Thoracic aorta (tissue), 2 donors: ENCODE measurements around the gene NDUFS8. TPM values are rescaled to one million over a fixed set of nuclear protein-coding genes. Genes with fewer than 3 reads are reported as not detected.

ENCODE experiments used
- ATAC-seq: fragments of 150-250 bp; one replicate; pipeline ENCODE4 v1.8.0; 2017; ENCODE audit warnings: low read depth; ENCODE audit not compliant: insufficient number of reproducible peaks, low FRiP score
- DNase-seq: peaks from one replicate; pipeline ENCODE4 v3.0.0-alpha.2; 2020; ENCODE audit warnings: low spot score
- H3K27ac ChIP-seq, 2 donors: fragments of 200-600 bp; sonication (generic); 1 replicate in 1 of 2; 2 replicates in 1 of 2; pipeline ENCODE4 v1.5.1; 2016; ENCODE audit warnings: mild to moderate bottlenecking in 2 of 2, moderate library complexity in 2 of 2
- H3K27me3 ChIP-seq: fragments of 200-600 bp; sonication (generic); replicated peaks from 2 replicates; pipeline ENCODE4 v1.6.0; 2016; ENCODE audit warnings: mild to moderate bottlenecking; ENCODE audit not compliant: insufficient read depth
- H3K36me3 ChIP-seq: fragments of 200-600 bp; sonication (generic); one replicate; pipeline ENCODE4 v1.5.1; 2016
- H3K4me1 ChIP-seq, 2 donors: fragments of 200-600 bp; sonication (generic); 1 replicate in 1 of 2; 2 replicates in 1 of 2; pipeline versions ENCODE4 v1.5.1 to v1.6.0; 2016; ENCODE audit warnings: low read depth in 2 of 2, mild to moderate bottlenecking in 1 of 2; ENCODE audit not compliant: control insufficient read depth in 1 of 2
- H3K4me3 ChIP-seq: fragments of 200-600 bp; sonication (generic); 2 replicates; pipeline ENCODE4 v1.5.1; 2016; ENCODE audit warnings: mild to moderate bottlenecking
- H3K9me3 ChIP-seq: fragments of 200-600 bp; sonication (generic); 2 replicates; pipeline ENCODE4 v1.5.1; 2016
- total RNA-seq, 2 donors: library from RNA; depleted of rRNA; stranded (reverse); fragments of >200 nt; gene quantifications; one replicate each; pipeline versions ENCODE4 v1.1.0 to v1.2.3, GENCODE V29; 2016
- TF ChIP-seq, protein P1 (sequence below): fragments of 200-600 bp; sonication (generic); IDR thresholded peaks from one replicate; pipeline ENCODE4 v1.5.1; 2019; ENCODE audit warnings: antibody characterized with exemption

NDUFS8 gene
- total RNA-seq, 2 donors from 2014 or later, result 85.8 to 96.5 TPM

DNA sequence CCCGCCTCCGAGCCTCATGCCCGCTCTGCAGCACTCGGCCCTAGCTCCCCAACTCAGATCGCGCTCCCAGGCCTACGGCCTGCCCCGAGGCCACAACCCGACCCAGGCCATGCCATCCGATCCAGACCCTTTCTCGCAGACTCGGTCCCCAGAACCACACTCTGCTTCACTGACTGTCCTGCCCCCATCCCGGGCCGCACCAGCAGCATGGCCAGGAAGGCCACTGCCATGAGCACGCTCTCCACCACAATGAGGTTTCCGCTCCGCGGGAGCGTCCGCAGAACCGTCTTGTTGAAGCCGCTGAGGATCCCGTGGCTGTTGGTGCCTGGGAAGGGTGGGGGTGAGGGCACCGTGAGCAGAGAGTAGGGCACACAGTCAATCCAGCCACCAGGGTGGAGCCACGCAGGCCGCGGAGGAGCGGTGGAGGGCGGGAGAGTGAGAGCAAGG lies 33.0 kb upstream of the NDUFS8 start:
- Histone ChIP-seq H3K27me3 (no peaks in the 10 kb centered on the region), H3K27ac (no peak overlapping the region), H3K4me1 (no peaks in the 10 kb centered on the region), H3K9me3 (no peaks in the 10 kb centered on the region), H3K36me3 (no peaks in the 10 kb centered on the region), H3K4me3 (no peak overlapping the region)
- no peak for DNase-seq
- TF ChIP-seq, protein P1, sequence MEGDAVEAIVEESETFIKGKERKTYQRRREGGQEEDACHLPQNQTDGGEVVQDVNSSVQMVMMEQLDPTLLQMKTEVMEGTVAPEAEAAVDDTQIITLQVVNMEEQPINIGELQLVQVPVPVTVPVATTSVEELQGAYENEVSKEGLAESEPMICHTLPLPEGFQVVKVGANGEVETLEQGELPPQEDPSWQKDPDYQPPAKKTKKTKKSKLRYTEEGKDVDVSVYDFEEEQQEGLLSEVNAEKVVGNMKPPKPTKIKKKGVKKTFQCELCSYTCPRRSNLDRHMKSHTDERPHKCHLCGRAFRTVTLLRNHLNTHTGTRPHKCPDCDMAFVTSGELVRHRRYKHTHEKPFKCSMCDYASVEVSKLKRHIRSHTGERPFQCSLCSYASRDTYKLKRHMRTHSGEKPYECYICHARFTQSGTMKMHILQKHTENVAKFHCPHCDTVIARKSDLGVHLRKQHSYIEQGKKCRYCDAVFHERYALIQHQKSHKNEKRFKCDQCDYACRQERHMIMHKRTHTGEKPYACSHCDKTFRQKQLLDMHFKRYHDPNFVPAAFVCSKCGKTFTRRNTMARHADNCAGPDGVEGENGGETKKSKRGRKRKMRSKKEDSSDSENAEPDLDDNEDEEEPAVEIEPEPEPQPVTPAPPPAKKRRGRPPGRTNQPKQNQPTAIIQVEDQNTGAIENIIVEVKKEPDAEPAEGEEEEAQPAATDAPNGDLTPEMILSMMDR, result no peak
- ATAC-seq, result no peak

GRCh38 chr11:67998150-67999045 lies 32.1 kb upstream of the NDUFS8 start:
- H3K4me3 ChIP-seq, result no peak overlapping the region
- no peaks in the 10 kb centered on the region for H3K27me3 ChIP-seq
- TF ChIP-seq, protein P1, result no peak
- no peaks in the 10 kb centered on the region for H3K36me3 ChIP-seq
- H3K4me1 ChIP-seq, result no peaks in the 10 kb centered on the region
- no peak overlapping the region for H3K27ac ChIP-seq
- no peaks in the 10 kb centered on the region for H3K9me3 ChIP-seq
- DNase-seq (no peak), ATAC-seq (no peak)

GRCh38 chr11:67999201-67999629 lies 31.3 kb upstream of the NDUFS8 start:
- Histone ChIP-seq H3K4me3 (no peak overlapping the region), H3K9me3 (no peaks in the 10 kb centered on the region), H3K36me3 (no peaks in the 10 kb centered on the region), H3K27me3 (no peaks in the 10 kb centered on the region), H3K4me1 (peaks cover 0 to 2% of the 10 kb centered on the region in 2 donors), H3K27ac (no peak overlapping the region)
- TF ChIP-seq, protein P1, result no peak
- ATAC-seq (no peak), DNase-seq (no peak)

DNA sequence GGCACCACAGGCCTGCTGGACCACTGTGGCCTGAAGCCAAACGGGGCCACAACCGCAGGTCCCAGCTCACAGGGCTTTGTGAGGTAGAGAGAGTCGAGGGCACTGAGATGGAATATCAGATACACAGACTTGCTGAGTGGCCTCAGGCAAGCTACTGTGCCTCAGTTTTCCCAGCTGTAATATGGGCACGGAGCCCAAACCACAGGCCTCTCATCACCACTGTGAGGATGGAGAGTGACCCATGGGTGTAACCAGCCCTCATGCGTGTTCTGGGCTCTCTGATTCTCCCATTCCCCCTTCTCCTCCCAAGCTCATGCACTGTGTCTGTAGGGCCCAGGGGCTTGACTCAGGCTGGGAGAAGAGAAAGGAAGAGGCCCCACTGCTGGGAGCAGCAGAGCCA lies 30.8 kb upstream of the NDUFS8 start:
- Histone ChIP-seq H3K27ac (no peak overlapping the region), H3K4me3 (no peak overlapping the region), H3K4me1 (peaks cover 0 to 7% of the 10 kb centered on the region in 2 donors), H3K9me3 (no peaks in the 10 kb centered on the region), H3K27me3 (no peaks in the 10 kb centered on the region), H3K36me3 (no peaks in the 10 kb centered on the region)
- no peak for ATAC-seq
- TF ChIP-seq, protein P1, result no peak
- no peak for DNase-seq

GRCh38 chr11:68002575-68002937 lies 27.9 kb upstream of the NDUFS8 start:
- TF ChIP-seq, protein P1, result no peak
- ATAC-seq, result no peak
- Histone ChIP-seq H3K27ac (no peak overlapping the region), H3K36me3 (no peaks in the 10 kb centered on the region), H3K27me3 (no peaks in the 10 kb centered on the region), H3K4me3 (peak overlapping the region; percentile 90), H3K4me1 (peaks cover 0 to 7% of the 10 kb centered on the region in 2 donors), H3K9me3 (no peaks in the 10 kb centered on the region)
- no peak for DNase-seq
